Measurements from ENCODE around the gene URI1.
"Not testable (repeated sequence)": the region's sequence is repeated elsewhere in the genome, so short reads cannot be mapped to it uniquely, and the experiment has no call there.

Gene URI1

DNA sequence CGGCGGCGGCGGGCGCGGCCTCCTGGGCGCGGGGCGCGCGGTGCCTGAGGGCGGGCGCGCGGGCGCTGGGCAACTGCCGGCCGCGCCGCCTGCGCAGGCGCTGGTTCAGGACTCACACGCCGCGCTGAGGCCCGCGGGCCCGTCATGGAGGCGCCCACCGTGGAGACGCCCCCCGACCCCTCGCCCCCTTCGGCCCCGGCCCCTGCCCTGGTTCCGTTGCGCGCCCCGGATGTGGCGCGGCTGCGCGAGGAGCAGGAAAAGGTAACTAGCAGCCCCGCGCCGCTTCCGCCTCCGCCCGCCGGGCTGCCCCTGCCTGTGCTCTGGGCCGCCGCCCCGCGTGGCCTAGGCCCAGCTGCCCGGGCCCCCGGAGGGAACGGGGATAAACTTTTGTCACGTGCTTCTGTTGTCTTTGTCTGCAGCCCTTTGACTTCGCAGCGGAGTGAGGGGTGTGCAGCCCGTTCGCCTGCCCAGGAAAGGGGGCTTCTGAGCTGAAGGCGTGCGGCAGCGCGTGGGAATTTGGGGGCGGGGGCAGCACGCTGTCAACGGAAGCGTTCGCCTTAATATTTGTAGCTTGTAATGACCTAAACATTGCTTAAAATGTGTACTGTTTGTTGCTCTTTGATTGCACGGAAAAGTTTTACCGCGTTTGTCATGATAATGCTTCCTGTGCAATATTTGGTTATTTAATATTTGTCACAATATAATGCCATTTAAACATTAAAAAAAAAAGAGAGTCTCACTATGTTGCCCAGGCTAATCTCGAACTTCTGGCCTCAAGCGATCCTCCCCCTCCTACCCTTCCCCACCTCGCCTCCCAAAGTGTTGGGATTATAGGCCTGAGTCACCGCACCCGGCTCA, 594 bp downstream of the URI1 start:
- peak; percentile 34 for DNase-seq (ENCODE audit: low read depth)

DNA sequence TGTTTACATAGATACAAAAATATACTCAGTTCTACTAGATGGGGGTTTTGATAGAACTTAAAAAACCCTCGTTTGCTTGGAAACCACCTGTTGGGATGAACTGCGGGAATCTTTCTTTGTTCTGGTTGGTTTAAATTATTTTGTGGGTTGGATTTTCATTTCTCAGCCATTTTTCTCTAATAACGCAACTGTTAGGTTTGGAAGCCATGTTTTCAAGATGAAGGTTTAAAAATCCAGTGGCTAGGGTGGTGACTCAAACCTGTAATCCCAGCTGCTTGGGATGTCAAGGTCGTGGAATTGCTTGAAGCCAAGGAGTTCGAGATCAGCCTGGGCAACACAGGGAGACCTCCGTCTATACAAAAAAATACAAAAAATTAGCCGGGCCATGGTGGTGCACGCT, 1.6 kb downstream of the URI1 start:
- DNase-seq (ENCODE audit: low read depth): peak; percentile 23

DNA sequence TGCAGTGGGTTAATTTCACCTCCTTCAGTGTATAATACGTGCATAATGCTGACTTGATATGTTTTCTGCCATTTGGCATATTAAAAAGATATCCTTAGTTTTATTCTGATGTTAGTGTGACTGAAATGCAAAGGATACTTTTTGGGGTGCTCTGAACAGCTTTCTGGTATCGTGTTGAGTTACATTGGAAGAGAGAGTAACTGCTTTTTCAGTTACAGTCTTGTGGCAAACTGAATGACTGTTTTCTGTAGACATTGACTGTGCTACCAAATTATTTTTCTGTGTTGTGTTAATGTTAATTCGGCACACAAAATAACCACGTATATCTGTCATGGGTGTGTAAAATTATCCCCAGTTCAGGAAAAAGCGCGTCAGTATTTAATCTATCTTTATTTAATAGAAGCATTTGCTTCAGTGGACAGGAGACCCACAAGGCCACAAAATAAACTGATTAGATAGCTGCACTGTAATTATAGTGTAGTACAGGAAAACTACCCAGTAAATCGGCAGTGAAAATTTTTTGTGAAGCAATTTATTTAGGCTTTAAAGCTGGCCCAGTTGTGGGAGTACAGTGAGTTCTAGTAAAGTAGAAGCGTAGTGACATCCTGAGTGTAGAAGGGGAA, 2.5 kb downstream of the URI1 start:
- no peak for DNase-seq (ENCODE audit: low read depth)

DNA sequence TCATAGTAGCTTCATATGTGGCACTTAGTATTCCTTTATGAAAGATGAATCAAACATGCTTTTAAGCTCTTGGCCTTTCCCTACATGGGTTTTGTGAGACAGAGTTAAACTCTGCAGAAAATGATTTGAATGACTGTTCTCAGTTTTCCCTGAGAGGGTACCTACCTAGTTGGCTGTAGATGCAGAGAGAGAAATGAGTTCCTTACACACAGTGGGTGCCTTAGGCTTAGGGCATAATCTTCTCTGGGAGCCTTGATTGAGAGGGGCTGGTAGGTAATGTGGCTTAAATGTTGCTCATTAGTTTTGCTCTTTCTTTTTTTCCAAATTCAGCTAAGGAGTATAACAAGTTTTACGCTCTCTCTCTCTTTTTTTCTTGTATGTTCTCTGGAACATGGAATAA, 3.0 kb downstream of the URI1 start:
- DNase-seq (ENCODE audit: low read depth): no peak

DNA sequence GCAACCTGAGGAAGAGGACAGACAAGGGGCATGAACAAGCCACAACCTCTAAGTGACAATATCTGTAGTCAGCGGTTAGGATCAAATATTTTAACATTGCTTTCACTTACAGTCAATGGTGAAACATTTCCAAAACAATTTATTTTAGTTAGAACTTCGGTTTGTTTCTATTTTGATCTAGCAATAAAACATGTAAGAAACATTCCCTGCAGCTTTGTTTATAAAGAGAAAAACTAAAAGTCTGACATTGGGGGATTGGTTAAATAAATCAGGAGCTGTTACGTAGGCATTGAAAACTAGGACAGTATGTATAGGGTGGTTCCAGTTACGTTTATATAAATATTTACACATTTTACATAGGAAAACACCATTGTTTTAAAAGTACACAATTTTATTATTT, 3.4 kb downstream of the URI1 start:
- no peak for DNase-seq (ENCODE audit: low read depth)

DNA sequence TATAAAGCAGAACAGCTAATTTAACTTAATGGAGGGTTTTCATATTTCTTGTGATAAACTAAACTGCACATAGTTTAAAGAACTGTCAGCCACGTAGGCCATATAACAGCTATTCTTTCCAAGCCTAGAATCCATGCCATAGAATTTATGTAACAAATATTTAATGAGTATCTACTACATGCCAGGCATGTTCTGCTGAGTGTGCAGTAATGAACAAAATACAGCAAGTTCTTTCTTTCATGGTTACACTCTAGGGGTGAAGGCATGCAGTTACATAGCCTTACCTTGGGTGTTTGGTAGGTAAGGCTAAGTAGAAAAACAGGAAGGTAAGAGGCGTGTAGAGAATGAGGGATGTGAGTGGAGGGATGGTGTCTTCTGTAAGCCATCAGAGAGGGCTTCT, 4.6 kb downstream of the URI1 start:
- DNase-seq (ENCODE audit: low read depth): no peak

DNA sequence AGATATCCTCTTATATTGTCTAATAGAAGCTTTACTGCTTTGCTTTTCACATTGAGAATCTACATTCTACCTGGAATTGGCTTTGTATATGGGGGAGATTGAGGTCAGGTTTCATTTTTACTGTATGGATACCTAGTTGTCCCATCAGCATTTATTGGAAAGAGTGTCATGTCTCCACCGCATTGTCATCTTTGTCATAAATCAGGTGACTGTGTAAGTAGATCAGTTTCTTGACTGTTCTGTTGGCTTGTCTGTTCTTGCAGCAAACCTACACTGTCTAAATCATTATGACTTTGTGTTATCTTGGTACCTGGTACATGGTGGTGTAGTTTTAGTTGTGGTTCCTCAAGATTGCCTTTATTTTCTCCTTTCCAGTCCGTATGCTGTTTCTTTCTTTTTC, 5.8 kb downstream of the URI1 start:
- DNase-seq (ENCODE audit: low read depth): no peak

DNA sequence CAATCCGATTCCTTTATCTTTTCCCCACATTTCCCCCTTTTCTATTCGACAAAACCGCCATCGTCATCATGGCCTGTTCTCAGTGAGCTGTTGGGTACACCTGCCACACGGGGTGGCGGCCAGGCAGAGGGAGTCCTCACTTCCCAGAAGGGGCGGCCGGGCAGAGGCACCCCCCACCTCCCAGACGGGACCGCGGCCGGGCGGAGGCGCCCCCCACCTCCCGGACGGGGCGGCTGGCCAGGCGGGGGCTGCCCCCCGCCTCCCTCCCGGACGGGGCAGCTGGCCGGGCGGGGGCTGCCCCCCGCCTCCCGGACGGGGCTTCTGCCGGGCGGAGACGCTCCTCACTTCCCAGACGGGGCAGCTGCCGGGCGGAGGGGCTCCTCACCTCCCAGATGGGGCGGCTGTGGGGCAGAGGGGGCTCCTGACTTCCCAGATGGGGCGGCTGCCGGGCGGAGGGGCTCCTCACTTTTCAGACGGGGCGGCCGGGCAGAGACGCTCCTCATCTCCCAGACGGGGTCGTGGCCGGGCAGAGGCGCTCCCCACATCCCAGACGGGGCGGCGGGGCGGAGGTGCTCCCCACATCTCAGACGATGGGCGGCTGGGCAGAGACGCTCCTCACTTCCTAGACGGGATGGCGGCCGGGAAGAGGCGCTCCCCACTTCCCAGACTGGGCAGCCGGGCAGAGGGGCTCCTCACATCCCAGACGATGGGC, 6.9 kb downstream of the URI1 start:
- DNase-seq (ENCODE audit: low read depth): not testable (repeated sequence)

DNA sequence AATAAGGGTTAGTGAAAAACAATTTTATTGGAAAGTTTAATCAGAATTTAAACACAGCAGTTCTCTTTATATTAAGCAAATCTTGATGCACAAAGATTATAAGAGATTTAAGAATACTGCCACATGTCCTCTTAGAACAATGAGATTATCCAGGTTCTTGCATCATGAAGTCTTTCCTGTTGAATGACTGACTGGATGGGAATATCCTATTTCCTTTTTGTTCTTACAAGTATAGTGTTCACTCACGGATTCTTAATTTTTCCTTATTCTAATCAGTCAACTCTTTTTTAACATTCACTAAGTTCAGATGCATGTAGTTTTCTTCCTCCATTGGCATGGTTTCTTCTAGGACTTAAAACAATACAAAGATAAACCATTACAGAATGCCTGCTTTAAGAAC, 10.1 kb downstream of the URI1 start:
- peak; percentile 17 for DNase-seq (ENCODE audit: low read depth)

DNA sequence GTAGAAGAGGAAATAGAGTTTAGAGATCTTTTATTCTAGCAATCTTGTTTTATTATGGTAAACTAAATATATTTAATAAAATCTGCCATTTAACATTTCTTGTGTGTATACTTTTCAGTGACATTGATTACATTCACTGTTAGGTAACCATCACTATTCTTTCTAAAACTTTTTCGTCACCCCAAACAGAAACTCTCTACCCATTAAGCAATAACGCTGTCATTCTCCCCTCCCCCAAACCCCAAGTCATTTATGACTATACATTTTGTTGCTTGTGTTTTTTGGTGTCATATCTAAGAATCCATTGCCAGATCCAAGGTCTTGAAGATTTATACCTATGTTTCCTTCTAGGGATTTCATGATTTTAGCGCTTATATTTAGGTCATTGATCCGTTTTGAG, 10.6 kb downstream of the URI1 start:
- DNase-seq (ENCODE audit: low read depth): no peak

DNA sequence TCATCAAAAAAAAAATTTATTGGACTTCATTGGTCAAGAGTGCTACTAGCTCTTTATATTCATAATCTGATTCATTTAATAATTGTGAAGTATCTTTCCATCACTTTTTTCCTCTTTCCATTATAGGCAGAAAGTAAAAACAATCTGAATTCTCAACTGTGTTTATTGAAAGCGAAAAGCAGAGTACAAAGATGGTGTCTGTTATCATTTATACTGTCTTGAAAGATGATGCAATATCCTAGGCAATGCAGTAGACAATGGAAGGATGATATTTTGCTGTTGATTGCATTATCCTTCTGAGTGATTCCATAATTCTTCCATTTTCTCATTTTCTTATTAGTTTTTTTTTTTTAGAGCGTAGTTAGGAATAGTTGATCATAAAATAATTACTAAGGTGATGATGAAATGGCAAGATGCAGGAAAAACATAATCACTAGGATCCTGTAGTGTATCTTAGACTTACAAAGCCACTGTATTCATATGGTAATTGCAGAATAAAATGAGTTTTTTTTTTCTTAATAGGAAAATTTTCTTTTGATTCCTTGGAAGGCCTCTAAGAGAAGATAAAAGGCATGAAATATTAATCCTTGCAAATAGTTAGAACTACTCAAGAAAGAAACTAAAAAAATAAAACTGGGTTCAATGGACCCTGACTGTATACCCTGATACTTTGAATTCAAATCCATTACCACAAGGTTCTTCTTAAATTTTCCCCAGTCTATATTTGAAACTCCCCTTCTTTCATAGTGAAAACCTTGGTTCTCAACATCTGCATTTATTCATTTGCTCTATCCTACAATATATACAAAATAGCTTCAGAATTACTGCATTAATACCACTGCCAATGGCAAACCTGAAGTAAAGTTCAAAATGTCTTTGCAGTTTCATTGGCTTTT, 11.6 kb downstream of the URI1 start:
- DNase-seq (ENCODE audit: low read depth): peak; percentile 15

DNA sequence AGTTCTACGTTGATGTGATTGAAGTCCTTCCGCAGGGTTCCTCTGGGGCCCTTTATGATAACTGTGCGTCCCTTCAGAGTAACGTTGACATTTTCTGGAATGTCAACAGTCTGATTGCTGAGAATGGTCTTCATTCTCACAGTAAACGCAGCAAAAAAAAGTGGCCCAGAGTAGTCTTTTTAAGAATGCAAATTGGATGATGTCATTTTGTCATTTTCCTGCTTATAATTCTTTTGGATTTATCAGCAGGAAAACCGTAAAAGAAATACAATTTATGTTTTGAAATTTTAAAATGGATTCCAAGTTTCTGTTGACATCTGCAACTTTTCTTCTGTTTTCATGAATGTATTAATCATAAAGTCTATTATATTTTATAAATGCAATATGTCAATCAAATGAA, 14.8 kb downstream of the URI1 start:
- DNase-seq (ENCODE audit: low read depth): no peak

DNA sequence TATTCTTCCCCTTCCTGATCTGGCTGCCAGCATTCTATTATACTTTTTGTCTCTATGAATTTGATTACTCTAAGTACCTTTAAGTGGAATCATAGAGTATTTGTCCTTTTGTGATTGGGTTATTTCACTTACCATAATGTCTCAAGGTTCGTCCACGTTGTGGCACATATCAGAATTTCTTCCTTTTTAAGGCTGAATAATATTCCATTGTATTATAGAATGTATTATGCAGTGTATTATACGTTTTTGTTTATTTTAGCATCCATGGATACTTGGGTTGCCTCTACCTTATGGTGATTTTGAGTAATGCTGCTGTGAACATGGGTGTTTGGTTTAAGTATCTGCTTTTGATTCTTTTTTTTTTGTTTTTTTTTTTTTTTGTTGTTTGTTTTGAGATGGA, 19.3 kb downstream of the URI1 start:
- DNase-seq (ENCODE audit: low read depth): no peak

DNA sequence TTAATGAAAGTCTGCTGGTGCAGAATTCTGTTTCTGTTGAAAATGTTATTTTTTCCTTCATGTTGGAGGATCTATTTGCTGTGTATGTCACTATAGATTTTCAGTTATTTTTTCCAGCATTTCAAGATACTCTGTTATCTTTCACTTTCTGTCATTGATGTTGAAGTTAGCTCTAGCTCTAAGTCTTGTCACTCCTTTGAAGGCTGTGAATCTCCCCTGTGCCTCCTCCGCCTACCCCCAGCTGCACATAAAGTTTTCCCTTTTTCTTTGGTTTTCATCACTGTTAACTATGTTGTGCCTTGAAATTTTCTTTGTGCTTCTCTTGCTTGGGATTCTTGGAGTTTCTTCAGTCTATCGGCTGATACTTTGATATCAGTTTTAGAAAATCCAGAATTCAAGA, 20.8 kb downstream of the URI1 start:
- no peak for DNase-seq (ENCODE audit: low read depth)

DNA sequence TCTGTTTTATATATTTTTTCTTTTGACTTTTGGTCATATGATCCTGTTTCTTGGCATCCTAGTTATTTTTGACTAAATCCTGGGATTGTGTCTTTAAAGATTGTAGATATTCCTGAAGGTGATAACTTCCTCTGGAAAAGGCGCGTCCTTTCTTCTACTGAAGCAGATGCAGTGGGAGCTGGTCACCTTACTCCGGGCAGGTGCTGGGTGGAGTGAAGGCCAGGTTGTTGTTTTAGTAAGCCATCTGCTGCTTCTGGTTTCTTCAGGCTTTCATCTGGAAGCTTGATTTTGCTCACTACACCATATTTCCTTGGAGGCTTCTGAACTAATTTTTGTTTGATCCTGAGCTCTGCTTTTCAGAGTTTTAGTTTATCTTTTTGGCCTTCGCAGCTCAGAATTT, 21.5 kb downstream of the URI1 start:
- DNase-seq (ENCODE audit: low read depth): no peak

DNA sequence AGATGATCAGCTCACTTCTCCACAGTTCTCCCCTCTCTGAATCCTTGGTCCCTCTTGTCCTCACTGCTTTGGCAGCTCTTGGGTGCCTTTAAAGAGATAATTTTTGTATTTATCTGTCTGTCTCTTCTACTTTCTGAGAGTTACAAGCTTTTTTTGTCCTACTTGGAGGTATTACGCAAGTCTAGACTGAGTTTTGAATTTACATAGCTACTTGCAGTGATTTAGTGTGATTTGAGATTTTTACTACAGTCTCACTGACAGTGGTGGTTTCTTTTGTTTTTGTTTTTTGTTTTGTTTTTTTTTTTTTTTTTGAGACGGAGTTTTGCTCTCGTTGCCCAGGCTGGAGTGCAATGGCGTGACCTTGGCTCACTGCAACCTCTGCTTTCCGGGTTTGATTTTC, 22.1 kb downstream of the URI1 start:
- peak; percentile 36 for DNase-seq (ENCODE audit: low read depth)

DNA sequence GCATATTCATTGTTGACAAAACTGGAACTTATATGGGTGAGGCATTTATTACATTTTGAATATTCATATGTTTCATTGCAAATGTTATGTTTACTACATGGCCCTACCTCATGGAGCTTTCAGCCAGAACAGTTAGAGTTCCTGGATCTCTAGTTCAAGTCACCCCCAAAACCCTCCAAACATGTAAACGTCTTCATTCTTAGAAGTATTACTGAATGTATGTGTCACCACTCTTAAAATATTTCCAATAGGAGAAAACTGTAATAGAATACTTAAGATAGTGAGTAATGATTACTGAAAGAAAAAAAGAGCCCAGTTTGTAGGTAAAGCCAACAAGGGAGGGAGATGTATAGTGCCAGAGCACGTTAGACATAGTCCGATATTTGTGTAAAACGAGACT, 23.5 kb downstream of the URI1 start:
- peak; percentile 83 for DNase-seq (ENCODE audit: low read depth)

DNA sequence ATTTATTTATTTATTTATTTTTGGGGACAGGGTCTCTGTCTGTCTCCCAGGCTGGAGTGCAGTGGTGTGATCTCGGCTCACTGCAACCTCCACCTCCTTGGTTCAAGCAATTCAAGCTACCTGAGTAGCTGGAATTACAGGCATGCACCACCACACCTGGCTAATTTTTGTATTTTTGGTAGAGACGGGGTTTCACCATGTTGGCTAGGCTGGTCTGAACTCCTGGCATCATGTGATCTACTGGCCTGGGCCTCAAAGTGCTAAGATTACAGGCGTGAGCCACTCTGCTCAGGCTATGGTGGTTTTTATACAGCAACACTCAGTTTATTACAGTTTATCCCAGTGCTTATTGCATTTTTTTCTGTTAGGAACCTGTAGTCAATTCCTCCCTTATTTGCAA, 24.1 kb downstream of the URI1 start:
- not testable (repeated sequence) for DNase-seq (ENCODE audit: low read depth)

DNA sequence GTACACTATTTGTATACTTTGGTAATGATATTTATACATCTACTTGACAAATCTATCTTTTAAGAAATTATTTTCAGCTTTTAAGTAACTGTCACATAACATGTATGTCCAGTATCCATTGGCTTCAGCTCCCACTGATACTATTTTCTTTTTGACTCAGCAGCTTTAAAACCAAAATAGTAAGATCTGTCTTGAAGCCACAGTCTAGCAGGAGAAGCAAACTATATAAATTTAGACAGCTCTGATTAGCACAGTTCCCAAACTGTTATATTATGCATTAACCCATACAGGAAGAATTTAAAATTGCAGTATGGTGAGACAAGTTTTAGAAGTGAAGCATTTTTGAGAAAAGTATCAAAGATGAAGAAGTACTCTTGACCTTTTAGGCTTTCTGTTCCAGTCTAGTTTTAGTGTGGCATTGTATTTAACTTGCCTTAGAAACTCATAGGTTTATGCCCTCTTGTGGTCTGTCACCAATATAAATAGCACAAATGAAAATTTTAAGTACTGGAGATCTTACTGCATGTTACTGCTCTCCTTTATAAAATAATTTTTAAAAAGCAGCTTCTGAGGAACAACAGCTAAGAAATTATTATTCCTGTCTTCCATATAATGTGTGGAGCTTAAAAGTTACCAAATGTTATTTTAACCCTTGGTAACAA, 24.7 kb downstream of the URI1 start:
- peak; percentile 24 for DNase-seq (ENCODE audit: low read depth)

DNA sequence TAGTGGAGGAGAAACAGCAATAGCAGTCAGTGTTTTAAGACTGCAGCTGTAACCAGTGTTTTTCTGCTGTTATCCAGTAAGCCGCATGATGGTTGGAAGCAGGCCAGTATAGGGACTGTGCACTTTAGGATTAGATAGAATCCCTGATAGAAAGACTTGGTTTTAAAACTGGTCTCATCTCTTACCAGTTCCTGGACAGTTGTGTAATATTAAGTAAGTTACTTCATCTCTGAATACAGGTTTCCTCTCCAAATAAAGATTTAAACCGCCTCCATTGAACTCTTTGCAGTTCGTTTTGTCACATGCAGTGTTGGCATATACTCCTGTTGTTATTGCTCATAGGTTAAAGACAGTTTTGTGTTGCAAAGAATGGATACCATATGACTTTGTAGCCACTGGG, 25.6 kb downstream of the URI1 start:
- DNase-seq (ENCODE audit: low read depth): peak; percentile 66

DNA sequence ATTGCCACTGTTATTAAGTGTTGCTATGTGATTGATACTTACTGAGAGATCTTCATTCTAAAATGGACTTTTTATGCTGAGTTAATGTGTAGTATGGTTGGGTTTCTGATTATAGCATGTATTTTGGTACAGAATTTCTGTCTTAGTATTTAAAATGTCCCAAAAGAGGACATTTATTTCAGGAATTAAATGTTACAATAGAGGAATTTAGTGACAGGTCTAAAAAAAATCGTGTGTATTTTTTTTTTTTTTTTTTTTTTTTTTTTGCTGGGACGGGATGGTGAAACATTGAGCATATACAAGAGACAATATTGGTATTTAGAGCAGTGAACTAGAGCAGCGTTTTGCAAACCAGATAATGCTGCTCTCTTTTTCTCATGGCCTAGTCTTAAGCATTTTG, 27.9 kb downstream of the URI1 start:
- no peak for DNase-seq (ENCODE audit: low read depth)

DNA sequence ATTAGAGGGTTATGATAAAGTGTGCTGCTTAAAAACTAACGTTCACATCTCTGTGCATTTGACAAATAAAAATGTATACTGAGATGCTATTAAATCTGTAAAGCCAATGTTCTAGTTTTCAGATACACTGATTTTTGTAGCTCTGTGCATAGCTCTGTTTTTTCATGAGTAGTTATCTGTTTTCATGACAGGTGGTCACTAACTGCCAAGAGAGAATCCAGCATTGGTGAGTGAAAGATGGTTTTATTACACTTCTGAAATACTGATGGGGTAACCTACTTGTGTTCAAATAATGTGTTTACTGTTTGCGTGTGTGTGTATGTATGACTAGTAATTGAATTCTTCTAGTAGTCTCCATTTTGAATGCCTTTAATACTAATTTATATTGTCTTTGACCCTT, 29.0 kb downstream of the URI1 start:
- no peak for DNase-seq (ENCODE audit: low read depth)
